Astrocyte of the spinal cord (primary cell): ENCODE data around the gene KCNMB2.

Source experiments
- DNase-seq: peaks from one replicate; pipeline ENCODE4 v3.0.0; 2011; ENCODE audit warnings: low read depth, low spot score
- H3K4me3 ChIP-seq: 2 replicates; pipeline ENCODE4 v1.5.1; 2011; ENCODE audit warnings: low read depth, mild to moderate bottlenecking, low read length, moderate library complexity
- CTCF ChIP-seq: IDR thresholded peaks from 2 replicates; pipeline ENCODE4 v1.5.1; 2012; ENCODE audit warnings: low read depth, mild to moderate bottlenecking, low read length, inconsistent platforms
- in situ Hi-C: cut with HindIII; loops from 2 replicates; pipeline ENCODE4 v1.10.0; 2017; ENCODE audit warnings: low sequenced_read_pairs

Gene KCNMB2

GRCh38 chr3:178624276-178624675, 88.0 kb downstream of the KCNMB2 start:
- TF ChIP-seq CTCF = no peak

DNA sequence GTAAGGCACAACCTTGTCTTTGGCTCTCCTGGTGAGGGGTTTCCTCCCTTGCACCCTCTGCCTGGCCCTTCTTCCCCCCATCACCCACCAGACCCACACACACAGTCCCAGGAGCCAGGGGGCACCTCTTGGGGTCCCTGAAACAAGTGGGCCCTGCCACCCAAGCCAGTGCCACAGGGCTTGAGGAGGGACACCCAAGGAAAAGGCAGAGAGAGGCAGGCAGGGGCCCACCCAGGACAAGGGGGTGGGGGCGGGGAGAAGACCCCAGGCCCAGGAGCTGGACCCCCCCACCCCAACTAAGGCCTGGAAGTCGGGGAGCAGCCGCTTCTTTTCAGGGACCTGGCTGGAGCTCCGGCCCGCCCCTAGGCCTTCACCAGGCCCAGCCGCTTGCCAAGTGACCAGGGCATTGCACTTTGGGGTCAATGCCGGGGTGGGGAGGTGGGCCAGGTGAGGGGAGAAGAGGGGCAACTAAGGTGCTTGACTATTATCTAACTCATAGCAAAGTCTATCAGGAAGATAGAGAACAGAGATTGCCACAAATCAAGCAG, 88.9 kb downstream of the KCNMB2 start:
- in situ Hi-C loops = no loop called here
- no peak for TF ChIP-seq CTCF
- DNase-seq = no peak
- H3K4me3 ChIP-seq = no peak overlapping the region

More at GRCh38 chr3:178624276-178624675, 88.0 kb downstream of the KCNMB2 start:
- in situ Hi-C loops = no loop called here
- DNase-seq = no peak
- no peak overlapping the region for H3K4me3 ChIP-seq

DNA sequence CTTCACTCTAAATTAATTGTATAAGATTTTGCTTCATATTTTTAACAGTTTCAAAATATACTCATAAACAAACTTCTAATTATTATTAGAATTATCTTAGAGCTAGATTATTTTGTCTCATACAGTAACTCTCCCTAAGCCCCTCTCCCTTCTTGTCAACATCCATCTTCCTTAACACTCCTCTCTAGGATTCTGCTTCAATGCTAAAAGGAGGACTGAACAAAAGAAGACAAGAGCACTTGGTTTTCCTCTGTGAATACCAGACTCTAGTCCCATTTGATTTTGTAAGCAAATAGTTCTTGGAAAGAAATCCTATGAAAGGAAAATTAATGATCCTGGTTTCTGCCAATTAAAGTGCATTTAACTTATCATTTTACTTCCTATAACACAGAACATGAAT, 91.8 kb downstream of the KCNMB2 start:
- H3K4me3 ChIP-seq = no peak overlapping the region
- no peak for DNase-seq
- TF ChIP-seq CTCF = no peak
- in situ Hi-C loops = no loop called here

GRCh38 chr3:178629430-178630178, 93.4 kb downstream of the KCNMB2 start:
- no peak for DNase-seq
- TF ChIP-seq CTCF = no peak
- in situ Hi-C loops = no loop called here
- H3K4me3 ChIP-seq = no peak overlapping the region

- in situ Hi-C loops = no loop called here
- no peak overlapping the region for H3K4me3 ChIP-seq
- no peak for TF ChIP-seq CTCF
- no peak for DNase-seq
Measured at GRCh38 chr3:178631950-178632349, 95.7 kb downstream of the KCNMB2 start.

DNA sequence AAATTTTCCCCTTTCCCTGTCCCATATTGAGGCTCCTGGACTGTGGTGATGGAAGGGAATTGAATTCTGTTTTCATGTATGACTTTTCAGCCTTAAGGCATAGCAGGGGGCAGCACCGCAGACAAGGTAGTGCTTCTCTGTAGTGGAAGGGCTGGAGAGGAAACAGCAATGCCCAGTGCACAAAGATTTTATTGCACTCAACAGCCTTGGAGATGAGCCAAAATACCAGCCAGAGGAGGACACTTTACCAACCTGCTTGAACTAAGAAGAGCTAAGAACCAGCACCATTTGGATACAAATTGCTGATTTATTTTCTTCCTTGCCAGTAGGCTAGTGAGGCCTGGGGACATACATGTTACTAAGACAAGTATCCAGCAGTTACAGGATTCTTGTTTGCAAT, 98.7 kb downstream of the KCNMB2 start:
- in situ Hi-C loops = no loop called here
- no peak for DNase-seq

More for the DNA sequence above, 98.7 kb downstream of the KCNMB2 start:
- no peak for TF ChIP-seq CTCF
- H3K4me3 ChIP-seq = no peak overlapping the region
